Upper lobe of left lung (tissue), 6 donors: Measurements from ENCODE around the gene SEC23A. TPM values are rescaled to one million over a fixed set of nuclear protein-coding genes. Genes with fewer than 3 reads are reported as not detected.
"Not testable (repeated sequence)": the region's sequence is repeated elsewhere in the genome, so short reads cannot be mapped to it uniquely, and the experiment has no call there.

Experiments used
- ATAC-seq, 2 donors: fragments of 200-7000 bp; cut with Tn5 transposase; one replicate each; pipeline ENCODE4 v1.9.1; 2022; ENCODE audit warnings: mild to moderate bottlenecking in 2 of 2, moderate library complexity in 2 of 2; ENCODE audit not compliant: low FRiP score in 2 of 2
- DNase-seq, 2 donors: peaks; one replicate each; pipeline ENCODE4 v3.0.0-alpha.2; 2019 to 2020
- H3K27ac ChIP-seq, 4 donors: fragments of 200-600 bp; sonication (generic); one replicate each; pipeline ENCODE4 v1.5.1; 2016 to 2019
- H3K27me3 ChIP-seq, 4 donors: fragments of 200-600 bp; sonication (generic); one replicate each; pipeline ENCODE4 v1.5.1; 2017 to 2019
- H3K36me3 ChIP-seq, 4 donors: fragments of 200-600 bp; sonication (generic); one replicate each; pipeline ENCODE4 v1.5.1; 2016 to 2019
- H3K4me1 ChIP-seq, 4 donors: fragments of 200-600 bp; sonication (generic); one replicate each; pipeline ENCODE4 v1.5.1; 2018 to 2019
- H3K4me3 ChIP-seq, 4 donors: fragments of 200-600 bp; sonication (generic); one replicate each; pipeline ENCODE4 v1.5.1; 2017 to 2019; ENCODE audit warnings: mild to moderate bottlenecking in 2 of 4, moderate library complexity in 1 of 4
- H3K9me3 ChIP-seq, 4 donors: fragments of 200-600 bp; sonication (generic); one replicate each; pipeline ENCODE4 v1.5.1; 2018 to 2019
- EP300 ChIP-seq, 4 donors: sonication (generic); formaldehyde crosslinking; IDR thresholded peaks; one replicate each; pipeline ENCODE4 v1.5.1; 2017; ENCODE audit warnings: antibody characterized with exemption in 4 of 4, control low read depth in 2 of 4
- POLR2A ChIP-seq, 4 donors: fragments of 450-650 bp; IDR thresholded peaks; one replicate each; pipeline ENCODE4 v1.5.1; 2016 to 2017; ENCODE audit warnings: antibody characterized with exemption in 4 of 4, mild to moderate bottlenecking in 2 of 4
- POLR2AphosphoS5 ChIP-seq, 2 donors: sonication (generic); formaldehyde crosslinking; IDR thresholded peaks; one replicate each; pipeline ENCODE4 v1.5.1; 2017; ENCODE audit warnings: antibody characterized with exemption in 2 of 2
- WGBS, 2 donors: methylation state at CpG; one replicate each; pipeline ENCODE4 v1.1.5; 2017 to 2018; 5-methylcytosine and 5-hydroxymethylcytosine counted together
- total RNA-seq, 6 donors: library from RNA; depleted of rRNA in 4 of 6; stranded (reverse); fragments of >200 nt in 4 of 6; gene quantifications; one replicate each; pipeline versions ENCODE4 v1.1.0 to v1.2.1, GENCODE V29; 2016 to 2021
- TF ChIP-seq, protein P1 (sequence below), 6 experiments: fragments of 450-650 bp in 4 of 6; fragments of 200-600 bp in 2 of 6; sonication (generic) in 2 of 6; IDR thresholded peaks; one replicate each; pipeline ENCODE4 v1.5.1; 2016 to 2019; ENCODE audit warnings: antibody characterized with exemption in 6 of 6
- donor health status: DM: no; HTN: no; CAD: no; lungs with moderate emphysema.
- donor health status: DM: no; HTN: yes; CAD: no; lungs with severe emphysema.

Gene SEC23A
- 10 to 100 TPM; 32.5 to 70.4 (median 47.4) TPM for total RNA-seq

DNA sequence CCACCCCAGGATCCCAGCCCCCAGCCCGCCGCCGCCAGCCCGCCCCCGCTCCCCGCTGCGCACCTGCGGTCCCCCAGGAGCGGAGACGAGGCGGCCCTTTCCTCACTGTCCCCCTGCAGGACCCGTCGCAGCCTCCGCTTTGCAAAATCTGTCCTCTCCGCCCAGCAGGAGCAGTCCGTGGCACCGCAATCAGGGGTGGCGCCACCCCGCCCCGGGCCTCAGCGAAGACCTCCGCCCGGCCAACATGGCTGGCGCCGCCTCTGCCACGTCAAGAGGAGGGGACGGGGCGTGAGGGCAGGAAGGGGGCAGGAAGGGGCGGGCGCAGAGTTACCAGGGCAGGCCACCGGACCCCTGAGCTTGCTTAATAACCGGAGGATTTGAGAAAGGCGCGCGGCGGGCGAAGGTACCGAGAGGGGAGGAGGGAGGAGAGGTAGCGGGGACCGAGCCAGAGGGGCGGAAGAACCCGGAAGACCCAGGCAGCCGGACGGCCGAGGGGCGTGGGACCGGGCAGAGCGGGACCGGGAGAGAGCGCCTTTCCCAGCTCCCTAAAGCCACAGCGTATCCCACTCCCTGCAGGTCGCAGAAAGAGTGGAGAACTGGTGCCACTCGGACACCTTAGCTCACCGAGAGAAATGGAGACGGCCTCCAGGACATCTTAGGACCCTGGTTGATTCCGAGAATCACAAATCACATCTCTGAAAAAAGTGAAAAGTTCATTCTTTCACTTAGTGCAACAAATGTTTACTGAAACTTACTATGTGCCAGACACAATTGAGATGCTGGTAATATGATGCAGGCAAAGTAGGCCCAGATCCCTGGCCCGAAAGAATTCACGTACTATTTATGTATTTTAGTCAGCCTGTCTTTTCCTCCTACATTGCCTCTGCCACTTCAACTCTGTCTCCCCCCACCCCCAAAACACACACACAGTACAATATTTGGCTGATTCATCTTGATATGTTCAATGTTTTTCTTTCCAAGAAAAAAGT, at the start of gene SEC23A:
TSS of gene SEC23A (minus strand) at position 267 of the 989 bp plus-strand sequence. CDS start 7,117 bp downstream, outside the sequence.
- ATAC-seq (peak; percentile 97 to 99), DNase-seq (peak; percentile 96 to 97)
- H3K27me3 ChIP-seq: no peaks in the 10 kb centered on the region
- TF ChIP-seq EP300 (IDR thresholded peaks at IDR 0.05) (peak in 1 of 4 donors; percentile 34), POLR2A (IDR thresholded peaks at IDR 0.05) (peak; percentile 48 to 93 (median 80)), POLR2AphosphoS5 (IDR thresholded peaks at IDR 0.05) (peak; percentile 91 to 99)
- TF ChIP-seq, protein P1, sequence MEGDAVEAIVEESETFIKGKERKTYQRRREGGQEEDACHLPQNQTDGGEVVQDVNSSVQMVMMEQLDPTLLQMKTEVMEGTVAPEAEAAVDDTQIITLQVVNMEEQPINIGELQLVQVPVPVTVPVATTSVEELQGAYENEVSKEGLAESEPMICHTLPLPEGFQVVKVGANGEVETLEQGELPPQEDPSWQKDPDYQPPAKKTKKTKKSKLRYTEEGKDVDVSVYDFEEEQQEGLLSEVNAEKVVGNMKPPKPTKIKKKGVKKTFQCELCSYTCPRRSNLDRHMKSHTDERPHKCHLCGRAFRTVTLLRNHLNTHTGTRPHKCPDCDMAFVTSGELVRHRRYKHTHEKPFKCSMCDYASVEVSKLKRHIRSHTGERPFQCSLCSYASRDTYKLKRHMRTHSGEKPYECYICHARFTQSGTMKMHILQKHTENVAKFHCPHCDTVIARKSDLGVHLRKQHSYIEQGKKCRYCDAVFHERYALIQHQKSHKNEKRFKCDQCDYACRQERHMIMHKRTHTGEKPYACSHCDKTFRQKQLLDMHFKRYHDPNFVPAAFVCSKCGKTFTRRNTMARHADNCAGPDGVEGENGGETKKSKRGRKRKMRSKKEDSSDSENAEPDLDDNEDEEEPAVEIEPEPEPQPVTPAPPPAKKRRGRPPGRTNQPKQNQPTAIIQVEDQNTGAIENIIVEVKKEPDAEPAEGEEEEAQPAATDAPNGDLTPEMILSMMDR (IDR thresholded peaks at IDR 0.05): peak in 2 of 6 experiments; percentile 12 to 15
- no peaks in the 10 kb centered on the region for H3K9me3 ChIP-seq
- WGBS, 2 donors: 0% methylated on average over 25 to 41 of the region's 58 CpGs
- no peaks in the 10 kb centered on the region for H3K36me3 ChIP-seq
- H3K4me3 ChIP-seq: peak within 1 kb of the TSS; percentile 76 to 95 (median 88)
- H3K27ac ChIP-seq: peak within 1 kb of the TSS; percentile 97 to 99 (median 98)
- H3K4me1 ChIP-seq: peaks cover 14 to 36% (median 20%) of the 10 kb centered on the region in 4 donors

- TF ChIP-seq, protein P1 (IDR thresholded peaks at IDR 0.05): no peak
- TF ChIP-seq POLR2A (IDR thresholded peaks at IDR 0.05) (no peak), POLR2AphosphoS5 (IDR thresholded peaks at IDR 0.05) (no peak), EP300 (IDR thresholded peaks at IDR 0.05) (no peak)
- no peaks in the 10 kb centered on the region for H3K4me1 ChIP-seq
- no peak overlapping the region for H3K27ac ChIP-seq
- no peak overlapping the region for H3K4me3 ChIP-seq
- ATAC-seq (no peak), DNase-seq (no peak)
- H3K36me3 ChIP-seq: peaks cover 6 to 43% (median 21%) of the 10 kb centered on the region in 4 donors
- H3K9me3 ChIP-seq: no peaks in the 10 kb centered on the region
- WGBS, 2 donors: 76 to 84% methylated on average over 7 of the region's 7 CpGs
- H3K27me3 ChIP-seq: no peaks in the 10 kb centered on the region
Observed at GRCh38 chr14:39145266-39145966, 42.4 kb upstream of the SEC23A start.

GRCh38 chr14:39143226-39143625, 40.2 kb upstream of the SEC23A start:
- H3K9me3 ChIP-seq, H3K4me1 ChIP-seq, ATAC-seq, H3K4me3 ChIP-seq, DNase-seq, H3K27me3 ChIP-seq, H3K27ac ChIP-seq: not testable (repeated sequence)
- 68 to 69% methylated on average over 2 of the region's 2 CpGs for WGBS, 2 donors
- H3K36me3 ChIP-seq: peaks cover 0 to 40% (median 6%) of the 10 kb centered on the region in 4 donors

DNA sequence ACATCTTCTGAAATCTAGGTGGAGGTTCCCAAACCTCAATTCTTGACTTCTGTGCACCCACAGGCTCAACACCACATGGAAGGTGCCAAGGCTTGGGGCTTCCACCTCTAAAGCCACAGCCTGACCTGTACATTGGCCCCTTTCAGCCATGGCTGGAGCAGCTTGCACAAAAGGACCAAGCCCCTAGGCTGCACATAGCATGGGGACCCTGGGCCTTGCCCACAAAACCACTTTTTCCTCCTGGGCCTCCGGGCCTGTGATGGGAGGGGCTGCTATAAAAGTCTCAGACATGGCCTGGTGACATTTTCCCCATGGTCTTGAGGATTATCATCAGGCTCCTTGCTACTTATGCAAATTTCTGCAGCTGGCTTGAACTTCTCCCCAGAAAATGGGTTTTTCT, 38.6 kb upstream of the SEC23A start:
- not testable (repeated sequence) for H3K27ac ChIP-seq, H3K4me1 ChIP-seq, H3K27me3 ChIP-seq, ATAC-seq, DNase-seq, H3K4me3 ChIP-seq, H3K9me3 ChIP-seq
- WGBS, 2 donors: 78 to 89% methylated on average over 1 of the region's 1 CpG
- peaks cover 0 to 42% (median 3%) of the 10 kb centered on the region in 4 donors for H3K36me3 ChIP-seq

DNA sequence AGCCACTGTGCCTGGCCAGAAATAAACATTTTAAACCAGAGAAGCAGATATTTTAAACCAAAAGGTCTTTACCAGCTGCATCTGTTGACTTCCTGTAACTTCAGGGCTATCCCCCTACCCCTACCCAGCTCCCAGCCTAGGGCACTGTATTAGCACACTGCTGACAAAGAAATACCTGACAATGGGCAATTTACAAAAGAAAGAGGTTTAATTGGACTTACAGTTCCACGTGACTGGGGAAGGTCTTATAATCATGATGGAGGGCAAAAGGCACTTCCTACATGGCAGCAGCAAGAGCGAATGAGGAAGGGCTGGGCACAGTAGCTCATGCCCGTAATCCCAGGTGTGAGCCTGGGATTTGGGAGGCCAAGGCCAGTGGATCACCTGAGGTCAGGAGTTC, 37.1 kb upstream of the SEC23A start:
- Histone ChIP-seq H3K4me1 (no peaks in the 10 kb centered on the region), H3K4me3 (no peak overlapping the region), H3K27ac (no peak overlapping the region), H3K27me3 (no peaks in the 10 kb centered on the region), H3K36me3 (peaks cover 0 to 48% (median 3%) of the 10 kb centered on the region in 4 donors), H3K9me3 (no peaks in the 10 kb centered on the region)
- 92 to 100% methylated on average over 3 of the region's 3 CpGs for WGBS, 2 donors
- no peak for ATAC-seq
- TF ChIP-seq POLR2AphosphoS5 (IDR thresholded peaks at IDR 0.05): no peak
- TF ChIP-seq EP300 (IDR thresholded peaks at IDR 0.05): no peak
- TF ChIP-seq, protein P1 (IDR thresholded peaks at IDR 0.05): no peak
- no peak for TF ChIP-seq POLR2A (IDR thresholded peaks at IDR 0.05)
- no peak for DNase-seq
